Breast epithelium (tissue), 4 donors: Measurements from ENCODE around the gene IFITM1. TPM values are rescaled to one million over a fixed set of nuclear protein-coding genes. Genes with fewer than 3 reads are reported as not detected.
A peak's percentile ranks its signal among the peaks of the same experiment; 100 is the strongest.

ENCODE experiments used
- DNase-seq, 2 donors: peaks; one replicate each; pipeline ENCODE4 v3.0.0-alpha.2; 2019; ENCODE audit warnings: low spot score in 2 of 2
- H3K27ac ChIP-seq, 2 donors: fragments of 200-600 bp; sonication (generic) in 1 of 2; one replicate each; pipeline ENCODE4 v1.5.1; 2016 to 2019; ENCODE audit warnings: mild to moderate bottlenecking in 1 of 2
- H3K27me3 ChIP-seq, 2 donors: fragments of 200-600 bp; sonication (generic) in 1 of 2; one replicate each; pipeline versions ENCODE4 v1.5.1 to v1.6.0; 2017 to 2019; ENCODE audit warnings: control low read depth in 1 of 2, mild to moderate bottlenecking in 1 of 2
- H3K36me3 ChIP-seq: fragments of 200-600 bp; one replicate; pipeline ENCODE4 v1.5.1; 2019
- H3K4me1 ChIP-seq, 2 donors: fragments of 200-600 bp; sonication (generic); one replicate each; pipeline ENCODE4 v1.5.1; 2016 to 2019; ENCODE audit warnings: control low read depth in 1 of 2
- H3K4me3 ChIP-seq, 3 donors: fragments of 200-600 bp; sonication (generic); 1 replicate in 2 of 3; 2 replicates in 1 of 3; pipeline ENCODE4 v1.5.1; 2016 to 2019; ENCODE audit warnings: mild to moderate bottlenecking in 3 of 3, moderate library complexity in 2 of 3
- H3K9me3 ChIP-seq, 2 donors: fragments of 200-600 bp; sonication (generic) in 1 of 2; one replicate each; pipeline ENCODE4 v1.5.1; 2016 to 2019; ENCODE audit warnings: control low read depth in 1 of 2
- CTCF ChIP-seq, 3 donors: fragments of 450-650 bp; IDR thresholded peaks; one replicate each; pipeline ENCODE4 v1.5.1; 2016 to 2017; ENCODE audit warnings: antibody characterized with exemption in 3 of 3, mild to moderate bottlenecking in 3 of 3, moderate library complexity in 3 of 3
- POLR2A ChIP-seq: fragments of 450-650 bp; IDR thresholded peaks from one replicate; pipeline ENCODE4 v1.6.1; 2016; ENCODE audit warnings: antibody characterized with exemption, mild to moderate bottlenecking, moderate library complexity
- POLR2AphosphoS5 ChIP-seq, 3 donors: sonication (generic); formaldehyde crosslinking; IDR thresholded peaks; one replicate each; pipeline ENCODE4 v1.6.1; 2017; ENCODE audit warnings: antibody characterized with exemption in 3 of 3
- intact Hi-C: fragments of 100-400 bp; cut with DNase I; formaldehyde crosslinking; loops from one replicate; pipeline ENCODE4 v1.15.1; 2023; ENCODE audit warnings: low total_unique reads
- total RNA-seq, 3 donors: library from RNA; depleted of rRNA; stranded (reverse); fragments of >200 nt; gene quantifications; one replicate each; pipeline ENCODE4 v1.1.0, GENCODE V29; 2016

The IFITM1 gene
- total RNA-seq, 3 donors from 2014 or later: 129 to 321 (median 142) TPM

GRCh38 chr11:270451-271318 lies 43.2 kb upstream of the IFITM1 start:
- intact Hi-C loops: no loop called here
- Histone ChIP-seq H3K4me3 (no peak overlapping the region), H3K4me1 (no peaks in the 10 kb centered on the region), H3K9me3 (no peaks in the 10 kb centered on the region), H3K36me3 (no peaks in the 10 kb centered on the region), H3K27ac (peak overlapping the region; percentile 14 to 33), H3K27me3 (no peaks in the 10 kb centered on the region)
- no peak for TF ChIP-seq CTCF (IDR thresholded peaks at IDR 0.05)
- TF ChIP-seq POLR2AphosphoS5 (IDR thresholded peaks at IDR 0.05): no peak
- TF ChIP-seq POLR2A: no peak
- DNase-seq: no peak

- Histone ChIP-seq H3K27me3 (no peaks in the 10 kb centered on the region), H3K4me1 (no peaks in the 10 kb centered on the region), H3K36me3 (no peaks in the 10 kb centered on the region), H3K27ac (no peak overlapping the region), H3K9me3 (peaks cover 0 to 4% of the 10 kb centered on the region in 2 donors), H3K4me3 (no peak overlapping the region)
- DNase-seq: no peak
- TF ChIP-seq CTCF (IDR thresholded peaks at IDR 0.05): no peak
- TF ChIP-seq POLR2AphosphoS5 (IDR thresholded peaks at IDR 0.05): no peak
- no peak for TF ChIP-seq POLR2A
- intact Hi-C loops: no loop called here
These were observed 42.5 kb upstream of the IFITM1 start for GRCh38 chr11:271319-271715.

- Histone ChIP-seq H3K4me3 (no peak overlapping the region), H3K4me1 (no peaks in the 10 kb centered on the region), H3K27me3 (no peaks in the 10 kb centered on the region), H3K9me3 (peaks cover 0 to 4% of the 10 kb centered on the region in 2 donors), H3K27ac (no peak overlapping the region), H3K36me3 (no peaks in the 10 kb centered on the region)
- intact Hi-C loops: no loop called here
- no peak for DNase-seq
- TF ChIP-seq POLR2AphosphoS5 (IDR thresholded peaks at IDR 0.05) (no peak), POLR2A (no peak), CTCF (IDR thresholded peaks at IDR 0.05) (no peak)
These were observed 41.5 kb upstream of the IFITM1 start for GRCh38 chr11:272195-272930.

GRCh38 chr11:272931-273198 lies 41.0 kb upstream of the IFITM1 start:
- DNase-seq: no peak
- peaks cover 0 to 4% of the 10 kb centered on the region in 2 donors for H3K9me3 ChIP-seq
- H3K27me3 ChIP-seq: no peaks in the 10 kb centered on the region
- no peaks in the 10 kb centered on the region for H3K4me1 ChIP-seq
- no peak overlapping the region for H3K4me3 ChIP-seq
- no peak for TF ChIP-seq CTCF (IDR thresholded peaks at IDR 0.05)
- TF ChIP-seq POLR2AphosphoS5 (IDR thresholded peaks at IDR 0.05): no peak
- H3K36me3 ChIP-seq: no peaks in the 10 kb centered on the region
- no peak overlapping the region for H3K27ac ChIP-seq
- intact Hi-C loops: no loop called here

GRCh38 chr11:276219-276618 lies 37.6 kb upstream of the IFITM1 start:
- Histone ChIP-seq H3K27ac (no peak overlapping the region), H3K4me1 (no peaks in the 10 kb centered on the region), H3K36me3 (no peaks in the 10 kb centered on the region), H3K9me3 (peaks cover 0 to 4% of the 10 kb centered on the region in 2 donors), H3K4me3 (no peak overlapping the region), H3K27me3 (peaks cover 13 to 31% of the 10 kb centered on the region in 2 donors)
- no peak for TF ChIP-seq POLR2AphosphoS5 (IDR thresholded peaks at IDR 0.05)
- no peak for TF ChIP-seq CTCF (IDR thresholded peaks at IDR 0.05)
- TF ChIP-seq POLR2A: no peak
- intact Hi-C loops: no loop called here
- DNase-seq: no peak
